B cell (primary cell): ENCODE data around the gene MAP3K5. TPM values are rescaled to one million over a fixed set of nuclear protein-coding genes. Genes with fewer than 3 reads are reported as not detected.

ENCODE experiments used
- ATAC-seq: fragments of 200-7000 bp; cut with Tn5 transposase; one replicate; pipeline ENCODE4 v1.10.0; 2021; ENCODE audit warnings: low read depth, mild to moderate bottlenecking, moderate number of reproducible peaks, moderate library complexity
- CTCF ChIA-PET: fragments of 350-600 bp; sonication (Branson Sonifier 250); formaldehyde crosslinking; loops from one replicate; lab custom pipeline; 2021; ENCODE audit warnings: antibody characterized with exemption, inconsistent platforms; lab: Charles Lee
- POLR2A ChIA-PET: fragments of 350-600 bp; sonication (Branson Sonifier 250); formaldehyde crosslinking; loops from one replicate; lab custom pipeline; 2021; ENCODE audit warnings: antibody characterized with exemption; lab: Charles Lee
- DNase-seq: peaks from one replicate; pipeline ENCODE4 v3.0.0; 2013
- H2AFZ ChIP-seq: 2 replicates; pipeline ENCODE4 v1.6.1; 2012; ENCODE audit warnings: mild to moderate bottlenecking, low read depth, low read length; ENCODE audit not compliant: insufficient read depth, poor library complexity, severe bottlenecking
- H3K27ac ChIP-seq, 2 donors: 1 replicate in 1 of 2; 2 replicates in 1 of 2; pipeline ENCODE4 v1.5.1; 2012 to 2013; ENCODE audit warnings: low read length in 2 of 2, mild to moderate bottlenecking in 2 of 2, moderate library complexity in 1 of 2
- H3K27me3 ChIP-seq, 4 experiments: fragments of 200-600 bp in 1 of 4; sonication (generic) in 1 of 4; replicated peaks in 1 of 4; 1 replicate in 2 of 4; 2 replicates in 2 of 4; pipeline versions ENCODE4 v1.6.1 to v1.7.0; 2013 to 2016; ENCODE audit warnings: low read length in 3 of 4, mild to moderate bottlenecking in 2 of 4, mixed read lengths in 1 of 4, moderate library complexity in 1 of 4; ENCODE audit not compliant: insufficient read depth in 4 of 4, control insufficient read depth in 3 of 4; ENCODE audit errors: control extremely low read depth in 1 of 4
- H3K36me3 ChIP-seq, 2 experiments: replicated peaks in 1 of 2; 1 replicate in 1 of 2; 2 replicates in 1 of 2; pipeline versions ENCODE4 v1.6.1 to v1.7.1; 2013; ENCODE audit warnings: low read length in 1 of 2; ENCODE audit not compliant: insufficient read depth in 2 of 2, control insufficient read depth in 1 of 2; ENCODE audit errors: control extremely low read depth in 1 of 2, extremely low read depth in 1 of 2
- H3K4me1 ChIP-seq, 2 donors: fragments of 200-600 bp in 1 of 2; sonication (generic) in 1 of 2; 1 replicate in 1 of 2; 2 replicates in 1 of 2; pipeline versions ENCODE4 v1.5.1 to v1.6.1; 2013 to 2017; ENCODE audit warnings: low read length in 2 of 2; ENCODE audit not compliant: control insufficient read depth in 2 of 2, insufficient read depth in 2 of 2
- H3K4me2 ChIP-seq: replicated peaks from 2 replicates; pipeline ENCODE3; 2012; ENCODE audit warnings: mild to moderate bottlenecking, low read depth, low read length; ENCODE audit not compliant: poor library complexity, severe bottlenecking
- H3K4me3 ChIP-seq, 5 experiments: fragments of 200-600 bp in 1 of 5; sonication (generic) in 1 of 5; 1 replicate in 3 of 5; 2 replicates in 2 of 5; pipeline versions ENCODE4 v1.5.1 to v1.7.0; 2011 to 2016; ENCODE audit warnings: low read length in 4 of 5, mild to moderate bottlenecking in 4 of 5, low read depth in 2 of 5, control low read depth in 1 of 5, moderate library complexity in 1 of 5; ENCODE audit not compliant: insufficient read depth in 1 of 5; ENCODE audit errors: control extremely low read depth in 1 of 5, extremely low read depth in 1 of 5
- H3K79me2 ChIP-seq: fragments of 200-600 bp; sonication (generic); one replicate; pipeline ENCODE4 v1.6.0; 2016; ENCODE audit warnings: low read length; ENCODE audit not compliant: control insufficient read depth, insufficient read depth
- H3K9ac ChIP-seq: fragments of 200-600 bp; sonication (generic); 2 replicates; pipeline ENCODE4 v1.6.1; 2017; ENCODE audit warnings: mild to moderate bottlenecking, low read length, moderate library complexity
- H3K9me3 ChIP-seq, 3 donors: one replicate each; pipeline versions ENCODE4 v1.6.1 to v1.7.1; 2013; ENCODE audit warnings: low read length in 2 of 3; ENCODE audit not compliant: control insufficient read depth in 2 of 3, insufficient read depth in 1 of 3; ENCODE audit errors: control extremely low read depth in 1 of 3
- H4K20me1 ChIP-seq: 2 replicates; pipeline ENCODE4 v1.6.0; 2012; ENCODE audit warnings: mild to moderate bottlenecking, low read length; ENCODE audit not compliant: insufficient read depth, control insufficient read depth, poor library complexity, severe bottlenecking
- H3K27ac Mint-ChIP-seq: one replicate; pipeline ENCODE4 v1.8.0; 2021; ENCODE audit warnings: mixed read lengths
- H3K27me3 Mint-ChIP-seq: one replicate; pipeline ENCODE4 v1.8.0; 2021; ENCODE audit warnings: mixed read lengths
- H3K4me1 Mint-ChIP-seq: one replicate; pipeline ENCODE4 v1.8.0; 2021; ENCODE audit warnings: mixed read lengths
- H3K4me3 Mint-ChIP-seq: one replicate; pipeline ENCODE4 v1.8.0; 2021; ENCODE audit warnings: mixed read lengths
- H3K9me3 Mint-ChIP-seq: one replicate; pipeline ENCODE4 v1.8.0; 2022; ENCODE audit warnings: mixed read lengths; ENCODE audit not compliant: insufficient read depth
- EZH2 ChIP-seq: IDR thresholded peaks from 2 replicates; pipeline ENCODE4 v1.6.1; 2012; ENCODE audit warnings: borderline replicate concordance, low read depth, mild to moderate bottlenecking, moderate library complexity, low read length; ENCODE audit not compliant: insufficient read depth, poor library complexity, severe bottlenecking
- WGBS: methylation state at CpG from one replicate; pipeline ENCODE4 v1.1.5; 2013; ENCODE audit warnings: missing lambda C conversion rate; ENCODE audit not compliant: insufficient coverage; 5-methylcytosine and 5-hydroxymethylcytosine counted together
- intact Hi-C: fragments of 100-400 bp; cut with micrococcal nuclease; formaldehyde crosslinking; loops from one replicate; pipeline ENCODE4 v1.10.0; 2022
- polyA plus RNA-seq: library from polyadenylated mRNA; depleted of rRNA; stranded (reverse); fragments of >200 nt; gene quantifications from 2 replicates; pipeline ENCODE4 v1.2.3, GENCODE V29; 2012
- total RNA-seq, 2 donors: library from RNA; stranded (reverse); fragments of 120-200 nt in 1 of 2; gene quantifications; 1 replicate in 1 of 2; 2 replicates in 1 of 2; pipeline versions ENCODE4 v1.2.3 to v1.2.4, GENCODE V29; 2013 to 2022
- TF ChIP-seq, protein P1 (sequence below): fragments of 200-600 bp; IDR thresholded peaks from one replicate; pipeline ENCODE4 v1.8.0; 2022; ENCODE audit warnings: antibody characterized with exemption, mild to moderate bottlenecking

MAP3K5 gene
- total and polyA plus RNA-seq, 2 donors (not counting 1 experiment from before 2014, with no cell fraction given) = 5.7 to 34.1 TPM

GRCh38 chr6:136657666-136658065 lies 134.6 kb downstream of the MAP3K5 start:
- Histone ChIP-seq H3K4me1 (no peaks in the 10 kb centered on the region), H3K27ac (no peak overlapping the region), H2AFZ (no peak overlapping the region), H3K9ac (no peak overlapping the region), H3K4me2 (no peak overlapping the region), H4K20me1 (no peaks in the 10 kb centered on the region), H3K27me3 (no peaks in the 10 kb centered on the region), H3K4me3 (no peak overlapping the region), H3K79me2 (no peaks in the 10 kb centered on the region), H3K36me3 (peaks cover 7 to 25% of the 10 kb centered on the region in 2 experiments), H3K9me3 (no peaks in the 10 kb centered on the region)
- no peak overlapping the region for H3K27ac Mint-ChIP-seq
- WGBS = 95% methylated on average over 4 of the region's 4 CpGs
- no peaks in the 10 kb centered on the region for H3K4me1 Mint-ChIP-seq
- intact Hi-C loops = no loop called here
- ATAC-seq (no peak), DNase-seq (no peak)
- ChIA-PET POLR2A (no interaction called here), CTCF (interaction anchor here (1.9 to 2.4 kb wide), 2 partner anchors 13 to 135 kb away, joined by 13 to 14 read pairs; partner anchors contain the start of gene MAP3K5)
- TF ChIP-seq, protein P1, sequence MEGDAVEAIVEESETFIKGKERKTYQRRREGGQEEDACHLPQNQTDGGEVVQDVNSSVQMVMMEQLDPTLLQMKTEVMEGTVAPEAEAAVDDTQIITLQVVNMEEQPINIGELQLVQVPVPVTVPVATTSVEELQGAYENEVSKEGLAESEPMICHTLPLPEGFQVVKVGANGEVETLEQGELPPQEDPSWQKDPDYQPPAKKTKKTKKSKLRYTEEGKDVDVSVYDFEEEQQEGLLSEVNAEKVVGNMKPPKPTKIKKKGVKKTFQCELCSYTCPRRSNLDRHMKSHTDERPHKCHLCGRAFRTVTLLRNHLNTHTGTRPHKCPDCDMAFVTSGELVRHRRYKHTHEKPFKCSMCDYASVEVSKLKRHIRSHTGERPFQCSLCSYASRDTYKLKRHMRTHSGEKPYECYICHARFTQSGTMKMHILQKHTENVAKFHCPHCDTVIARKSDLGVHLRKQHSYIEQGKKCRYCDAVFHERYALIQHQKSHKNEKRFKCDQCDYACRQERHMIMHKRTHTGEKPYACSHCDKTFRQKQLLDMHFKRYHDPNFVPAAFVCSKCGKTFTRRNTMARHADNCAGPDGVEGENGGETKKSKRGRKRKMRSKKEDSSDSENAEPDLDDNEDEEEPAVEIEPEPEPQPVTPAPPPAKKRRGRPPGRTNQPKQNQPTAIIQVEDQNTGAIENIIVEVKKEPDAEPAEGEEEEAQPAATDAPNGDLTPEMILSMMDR = no peak
- no peak for TF ChIP-seq EZH2
- no peaks in the 10 kb centered on the region for H3K27me3 Mint-ChIP-seq
- H3K4me3 Mint-ChIP-seq = no peak overlapping the region
- H3K9me3 Mint-ChIP-seq = no peaks in the 10 kb centered on the region

DNA sequence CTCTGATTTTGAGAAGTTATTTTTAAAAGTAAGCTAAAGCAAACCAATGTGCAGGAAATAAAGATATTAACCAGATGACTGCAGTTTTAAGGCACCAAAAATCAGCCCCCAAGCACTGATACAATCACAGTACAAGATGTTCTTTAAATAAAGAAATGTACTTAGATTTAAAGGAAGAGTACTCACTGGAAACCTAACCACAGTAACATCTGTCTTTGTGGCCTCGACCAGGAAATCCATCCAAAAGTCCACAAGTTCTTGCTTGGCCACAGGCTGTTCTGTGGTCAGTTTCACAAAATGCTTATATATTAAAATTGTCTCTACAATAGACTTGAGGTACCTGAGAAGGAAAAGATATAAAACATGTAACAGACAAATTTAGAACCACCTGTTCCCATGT lies 136.2 kb downstream of the MAP3K5 start:
- no peak for TF ChIP-seq EZH2
- TF ChIP-seq, protein P1 = no peak
- intact Hi-C loops = no loop called here
- no peaks in the 10 kb centered on the region for H3K9me3 ChIP-seq
- no peaks in the 10 kb centered on the region for H3K4me1 ChIP-seq
- H3K27me3 ChIP-seq = no peaks in the 10 kb centered on the region
- no CpG with 5 or more reads among the region's 1 CpG for WGBS
- Mint-ChIP-seq H3K4me3 (no peak overlapping the region), H3K27ac (no peak overlapping the region), H3K27me3 (no peaks in the 10 kb centered on the region), H3K9me3 (no peaks in the 10 kb centered on the region), H3K4me1 (no peaks in the 10 kb centered on the region)
- H3K4me2 ChIP-seq = no peak overlapping the region
- no peak overlapping the region for H3K27ac ChIP-seq
- no peaks in the 10 kb centered on the region for H4K20me1 ChIP-seq
- no peak overlapping the region for H2AFZ ChIP-seq
- no peak overlapping the region for H3K9ac ChIP-seq
- H3K36me3 ChIP-seq = peaks cover 7 to 25% of the 10 kb centered on the region in 2 experiments
- DNase-seq = no peak
- ATAC-seq = no peak
- no peaks in the 10 kb centered on the region for H3K79me2 ChIP-seq
- ChIA-PET POLR2A (no interaction called here), CTCF (interaction anchor here (1.3 to 1.7 kb wide), 2 partner anchors 12 to 136 kb away, joined by 4 to 13 read pairs; partner anchors contain the start of gene MAP3K5)
- H3K4me3 ChIP-seq = no peak overlapping the region
